Hematopoietic multipotent progenitor cell treated with erythropoietin and hydrocortisone succinate and interleukin-3 and kit ligand, for 15 days (in vitro differentiated cells): ENCODE results near the gene TBC1D13.
"Not testable (repeated sequence)": the region's sequence is repeated elsewhere in the genome, so short reads cannot be mapped to it uniquely, and the experiment has no call there.

Experiments used
- DNase-seq: peaks from one replicate; pipeline ENCODE4 v3.0.0-alpha.2; 2015; ENCODE audit warnings: low spot score

Gene TBC1D13

GRCh38 chr9:128821584-128822406 lies 34.7 kb downstream of the TBC1D13 start:
- no peak for DNase-seq

- DNase-seq: no peak
These were observed 35.5 kb downstream of the TBC1D13 start for GRCh38 chr9:128822407-128823042.

GRCh38 chr9:128823362-128823902 lies 36.4 kb downstream of the TBC1D13 start:
- DNase-seq: no peak

GRCh38 chr9:128823903-128824406 lies 36.9 kb downstream of the TBC1D13 start:
- DNase-seq: no peak

GRCh38 chr9:128824911-128825310 lies 37.9 kb downstream of the TBC1D13 start:
- DNase-seq: no peak

GRCh38 chr9:128825923-128826700 lies 39.1 kb downstream of the TBC1D13 start:
- no peak for DNase-seq

- DNase-seq: no peak
These were observed 41.2 kb downstream of the TBC1D13 start for GRCh38 chr9:128828267-128828666.

GRCh38 chr9:128828719-128829452 lies 41.8 kb downstream of the TBC1D13 start:
- DNase-seq: no peak

- peak; percentile 94 for DNase-seq
These were observed 42.6 kb downstream of the TBC1D13 start, which contains the start of gene SPOUT1 for GRCh38 chr9:128829477-128830251. TSS of gene SPOUT1 (minus strand) at chr9:128829794. CDS start at chr9:128829780, 14 bp downstream.

GRCh38 chr9:128833696-128834095 lies 46.6 kb downstream of the TBC1D13 start:
- DNase-seq: no peak

- DNase-seq: no peak
These were observed 48.5 kb downstream of the TBC1D13 start for GRCh38 chr9:128835246-128836210.

- DNase-seq: no peak
These were observed 49.6 kb downstream of the TBC1D13 start for GRCh38 chr9:128836509-128837145.

GRCh38 chr9:128838338-128838737 lies 51.3 kb downstream of the TBC1D13 start:
- no peak for DNase-seq

GRCh38 chr9:128840524-128840923 lies 53.5 kb downstream of the TBC1D13 start:
- DNase-seq: no peak

- DNase-seq: no peak
These were observed 54.8 kb downstream of the TBC1D13 start for GRCh38 chr9:128841694-128842492.

- DNase-seq: not testable (repeated sequence)
These were observed 56.1 kb downstream of the TBC1D13 start for GRCh38 chr9:128843171-128843570.

- no peak for DNase-seq
These were observed 58.3 kb downstream of the TBC1D13 start for GRCh38 chr9:128845186-128845931.
